Muscle of leg (tissue), 11 donors: ENCODE results near the gene SH2D5. TPM values are rescaled to one million over a fixed set of nuclear protein-coding genes. Genes with fewer than 3 reads are reported as not detected.
A peak's percentile ranks its signal among the peaks of the same experiment; 100 is the strongest.

ENCODE experiments used
- DNase-seq: peaks from one replicate; pipeline ENCODE4 v3.0.0; 2013
- H3K27ac ChIP-seq: one replicate; pipeline ENCODE4 v1.5.1; 2013; ENCODE audit warnings: mild to moderate bottlenecking, low read length, control low read depth
- H3K27me3 ChIP-seq: one replicate; pipeline ENCODE4 v1.6.1; 2013; ENCODE audit warnings: low read length; ENCODE audit not compliant: control insufficient read depth, insufficient read depth
- H3K36me3 ChIP-seq: one replicate; pipeline ENCODE4 v1.6.1; 2013; ENCODE audit warnings: low read length; ENCODE audit not compliant: control insufficient read depth, insufficient read depth
- H3K4me1 ChIP-seq: one replicate; pipeline ENCODE4 v1.6.1; 2013; ENCODE audit warnings: low read length; ENCODE audit not compliant: control insufficient read depth, insufficient read depth
- H3K4me3 ChIP-seq: one replicate; pipeline ENCODE4 v1.5.1; 2013; ENCODE audit warnings: low read length, control low read depth
- H3K9me3 ChIP-seq: replicated peaks from 2 replicates; pipeline ENCODE4 v1.6.1; 2013; ENCODE audit warnings: low read depth, low read length; ENCODE audit not compliant: control insufficient read depth
- WGBS: methylation state at CpG from one replicate; pipeline ENCODE4 v1.1.5; 2013; ENCODE audit warnings: missing lambda C conversion rate; ENCODE audit not compliant: insufficient coverage; 5-methylcytosine and 5-hydroxymethylcytosine counted together
- polyA plus RNA-seq, 8 donors: library from polyadenylated mRNA; unstranded; fragments of 120-200 nt; gene quantifications; one replicate each; pipeline versions ENCODE4 v1.2.1 to v1.2.3, GENCODE V29; 2013; ENCODE audit warnings: inconsistent platforms in 1 of 8, low replicate concordance in 1 of 8; ENCODE audit not compliant: insufficient read length in 8 of 8, insufficient read depth in 1 of 8
- total RNA-seq: library from RNA; stranded (reverse); fragments of 120-200 nt; gene quantifications from one replicate; pipeline ENCODE4 v1.2.4, GENCODE V29; 2013

Gene SH2D5
- total and polyA plus RNA-seq, 9 donors = 0.13 to 0.54 (median 0.27) TPM

DNA sequence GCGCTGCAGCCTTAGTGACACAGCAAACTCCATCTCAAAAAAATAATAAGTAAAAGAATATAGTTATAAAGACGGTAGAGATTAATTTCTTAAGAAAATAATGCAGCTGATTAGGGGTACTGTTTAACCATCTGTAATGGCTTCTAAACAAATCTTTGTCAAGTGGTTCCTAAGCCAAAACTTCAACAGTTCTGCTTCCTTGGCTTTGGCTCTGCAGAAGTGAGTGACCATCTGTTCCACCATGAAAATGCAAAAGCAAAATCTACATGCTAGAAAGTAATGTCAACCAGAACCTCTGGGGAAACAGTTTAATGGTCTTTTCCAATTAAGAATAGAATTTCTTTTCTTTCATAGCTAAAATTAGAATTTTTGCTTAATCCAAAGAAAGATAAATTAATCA, 8.3 kb upstream of the SH2D5 start:
- H3K4me3 ChIP-seq = no peak overlapping the region
- DNase-seq = no peak
- H3K9me3 ChIP-seq = no peaks in the 10 kb centered on the region
- H3K27me3 ChIP-seq = no peaks in the 10 kb centered on the region
- H3K27ac ChIP-seq = no peak overlapping the region
- H3K4me1 ChIP-seq = no peaks in the 10 kb centered on the region
- H3K36me3 ChIP-seq = peaks cover 46% of the 10 kb centered on the region
- WGBS = no CpG with 5 or more reads among the region's 2 CpGs

DNA sequence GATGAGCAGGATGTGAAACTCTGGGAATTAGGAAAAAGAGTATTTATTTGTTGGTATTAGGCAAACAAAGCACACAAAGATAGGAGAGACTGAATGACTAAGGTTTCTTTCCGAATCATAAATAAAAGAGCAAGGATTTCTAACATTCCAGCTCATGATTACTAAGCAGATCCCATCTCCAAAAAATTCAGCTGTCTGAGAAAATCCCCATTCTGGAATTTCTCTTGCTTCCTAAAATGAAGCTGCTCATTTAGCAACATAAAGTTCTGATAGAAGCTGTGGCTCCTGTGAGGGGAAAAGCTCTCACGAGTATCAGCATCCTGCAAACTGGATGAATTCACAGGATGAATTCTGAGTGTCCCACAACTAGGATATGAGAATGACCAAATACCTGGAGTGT, 6.7 kb upstream of the SH2D5 start:
- Histone ChIP-seq H3K4me3 (no peak overlapping the region), H3K9me3 (no peaks in the 10 kb centered on the region), H3K27ac (no peak overlapping the region), H3K27me3 (no peaks in the 10 kb centered on the region), H3K4me1 (no peaks in the 10 kb centered on the region), H3K36me3 (peaks cover 33% of the 10 kb centered on the region)
- no CpG with 5 or more reads among the region's 2 CpGs for WGBS
- no peak for DNase-seq

GRCh38 chr1:20735581-20736111, 3.1 kb upstream of the SH2D5 start:
- WGBS = 55% methylated on average over 5 of the region's 7 CpGs
- H3K27ac ChIP-seq = no peak overlapping the region

DNA sequence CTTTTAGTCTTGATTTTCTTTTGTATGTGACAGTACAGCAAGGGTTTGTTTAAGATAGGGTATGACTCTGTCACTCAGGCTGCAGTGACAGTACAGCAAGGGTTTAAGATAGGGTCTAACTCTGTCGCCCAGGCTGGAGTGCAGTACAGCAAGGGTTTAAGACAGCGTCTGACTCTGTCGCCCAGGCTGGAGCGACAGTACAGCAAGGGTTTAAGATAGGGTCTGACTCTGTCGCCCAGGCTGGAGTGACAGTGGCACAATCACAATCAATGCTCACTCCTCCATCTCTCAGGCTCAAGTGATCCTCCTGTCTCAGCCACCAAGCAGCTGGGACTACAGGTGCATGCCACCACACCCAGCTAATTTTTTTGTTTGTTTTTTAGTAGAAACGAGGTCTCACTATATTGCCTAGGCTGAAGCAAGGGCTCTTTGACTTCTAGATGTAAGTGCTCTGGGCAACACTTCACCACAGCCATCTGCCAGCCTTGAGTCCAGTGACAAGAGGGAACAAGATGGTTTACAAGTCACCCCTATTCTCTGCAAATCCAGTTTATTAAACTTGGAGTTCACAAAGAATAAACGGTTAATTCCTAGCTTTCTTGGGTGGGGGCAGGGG, 965 bp upstream of the SH2D5 start:
- Histone ChIP-seq H3K4me1 (peaks cover 20% of the 10 kb centered on the region), H3K9me3 (no peaks in the 10 kb centered on the region), H3K4me3 (no peak overlapping the region), H3K36me3 (peaks cover 10% of the 10 kb centered on the region), H3K27me3 (peaks cover 44% of the 10 kb centered on the region), H3K27ac (no peak overlapping the region)
- DNase-seq = no peak
- WGBS = 14% methylated on average over 2 of the region's 7 CpGs

More at GRCh38 chr1:20735581-20736111, 3.1 kb upstream of the SH2D5 start:
- peaks cover 22% of the 10 kb centered on the region for H3K27me3 ChIP-seq
- no peak overlapping the region for H3K4me3 ChIP-seq
- peaks cover 18% of the 10 kb centered on the region for H3K4me1 ChIP-seq
- no peak for DNase-seq
- H3K9me3 ChIP-seq = no peaks in the 10 kb centered on the region
- H3K36me3 ChIP-seq = peaks cover 18% of the 10 kb centered on the region

GRCh38 chr1:20732071-20732587, 374 bp downstream of the SH2D5 start:
- Histone ChIP-seq H3K27ac (no peak overlapping the region), H3K27me3 (peaks cover 52% of the 10 kb centered on the region), H3K4me3 (peak overlapping the region; percentile 28), H3K4me1 (peaks cover 20% of the 10 kb centered on the region), H3K36me3 (peaks cover 2% of the 10 kb centered on the region), H3K9me3 (no peaks in the 10 kb centered on the region)
- peak; percentile 61 for DNase-seq
- under 1% methylated on average over 51 of the region's 55 CpGs for WGBS

- no peaks in the 10 kb centered on the region for H3K9me3 ChIP-seq
- peak overlapping the region; percentile 38 for H3K4me3 ChIP-seq
- H3K36me3 ChIP-seq = no peaks in the 10 kb centered on the region
- no peak for DNase-seq
- peaks cover 52% of the 10 kb centered on the region for H3K27me3 ChIP-seq
- H3K27ac ChIP-seq = no peak overlapping the region
- H3K4me1 ChIP-seq = peaks cover 20% of the 10 kb centered on the region
- WGBS = 9% methylated on average over 58 of the region's 62 CpGs
Measured at GRCh38 chr1:20731057-20731991, 1.2 kb downstream of the SH2D5 start.

DNA sequence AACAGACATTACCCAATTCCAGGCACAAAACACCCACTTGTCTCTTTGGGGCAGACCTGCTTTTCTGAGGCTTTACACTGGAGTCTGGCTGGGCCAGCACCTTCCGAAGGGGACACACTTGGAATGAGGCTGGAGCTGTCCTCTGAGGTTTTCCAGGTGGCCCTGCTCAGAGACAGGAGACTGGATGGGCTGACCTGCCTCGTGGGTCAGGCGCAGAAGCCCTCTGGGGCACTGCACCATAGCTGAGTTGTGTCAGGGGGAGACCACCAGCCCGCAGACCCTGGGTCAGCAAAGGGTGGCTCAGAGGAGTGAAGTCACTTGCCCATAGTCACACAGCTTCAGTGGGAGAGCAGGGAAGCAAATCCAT, 1.8 kb downstream of the SH2D5 start:
- Histone ChIP-seq H3K27me3 (peaks cover 52% of the 10 kb centered on the region), H3K36me3 (no peaks in the 10 kb centered on the region), H3K4me1 (peaks cover 20% of the 10 kb centered on the region), H3K9me3 (no peaks in the 10 kb centered on the region), H3K27ac (no peak overlapping the region), H3K4me3 (no peak overlapping the region)
- 39% methylated on average over 4 of the region's 4 CpGs for WGBS
- no peak for DNase-seq

- peaks cover 52% of the 10 kb centered on the region for H3K27me3 ChIP-seq
Measured at GRCh38 chr1:20729990-20730689, 2.4 kb downstream of the SH2D5 start.

GRCh38 chr1:20729155-20729931, 3.2 kb downstream of the SH2D5 start:
- Histone ChIP-seq H3K4me3 (no peak overlapping the region), H3K9me3 (no peaks in the 10 kb centered on the region), H3K27me3 (peaks cover 52% of the 10 kb centered on the region), H3K27ac (no peak overlapping the region), H3K4me1 (peaks cover 20% of the 10 kb centered on the region), H3K36me3 (no peaks in the 10 kb centered on the region)
- WGBS = 46% methylated on average over 10 of the region's 14 CpGs
- DNase-seq = no peak

More at GRCh38 chr1:20729990-20730689, 2.4 kb downstream of the SH2D5 start:
- Histone ChIP-seq H3K27ac (no peak overlapping the region), H3K4me3 (no peak overlapping the region), H3K4me1 (peaks cover 20% of the 10 kb centered on the region), H3K36me3 (no peaks in the 10 kb centered on the region), H3K9me3 (no peaks in the 10 kb centered on the region)
- WGBS = 3% methylated on average over 10 of the region's 19 CpGs
- no peak for DNase-seq
